ENCODE results near the gene FIP1L1.
"Not testable (repeated sequence)": the region's sequence is repeated elsewhere in the genome, so short reads cannot be mapped to it uniquely, and the experiment has no call there.

The FIP1L1 gene, protein sequence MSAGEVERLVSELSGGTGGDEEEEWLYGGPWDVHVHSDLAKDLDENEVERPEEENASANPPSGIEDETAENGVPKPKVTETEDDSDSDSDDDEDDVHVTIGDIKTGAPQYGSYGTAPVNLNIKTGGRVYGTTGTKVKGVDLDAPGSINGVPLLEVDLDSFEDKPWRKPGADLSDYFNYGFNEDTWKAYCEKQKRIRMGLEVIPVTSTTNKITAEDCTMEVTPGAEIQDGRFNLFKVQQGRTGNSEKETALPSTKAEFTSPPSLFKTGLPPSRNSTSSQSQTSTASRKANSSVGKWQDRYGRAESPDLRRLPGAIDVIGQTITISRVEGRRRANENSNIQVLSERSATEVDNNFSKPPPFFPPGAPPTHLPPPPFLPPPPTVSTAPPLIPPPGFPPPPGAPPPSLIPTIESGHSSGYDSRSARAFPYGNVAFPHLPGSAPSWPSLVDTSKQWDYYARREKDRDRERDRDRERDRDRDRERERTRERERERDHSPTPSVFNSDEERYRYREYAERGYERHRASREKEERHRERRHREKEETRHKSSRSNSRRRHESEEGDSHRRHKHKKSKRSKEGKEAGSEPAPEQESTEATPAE

DNA sequence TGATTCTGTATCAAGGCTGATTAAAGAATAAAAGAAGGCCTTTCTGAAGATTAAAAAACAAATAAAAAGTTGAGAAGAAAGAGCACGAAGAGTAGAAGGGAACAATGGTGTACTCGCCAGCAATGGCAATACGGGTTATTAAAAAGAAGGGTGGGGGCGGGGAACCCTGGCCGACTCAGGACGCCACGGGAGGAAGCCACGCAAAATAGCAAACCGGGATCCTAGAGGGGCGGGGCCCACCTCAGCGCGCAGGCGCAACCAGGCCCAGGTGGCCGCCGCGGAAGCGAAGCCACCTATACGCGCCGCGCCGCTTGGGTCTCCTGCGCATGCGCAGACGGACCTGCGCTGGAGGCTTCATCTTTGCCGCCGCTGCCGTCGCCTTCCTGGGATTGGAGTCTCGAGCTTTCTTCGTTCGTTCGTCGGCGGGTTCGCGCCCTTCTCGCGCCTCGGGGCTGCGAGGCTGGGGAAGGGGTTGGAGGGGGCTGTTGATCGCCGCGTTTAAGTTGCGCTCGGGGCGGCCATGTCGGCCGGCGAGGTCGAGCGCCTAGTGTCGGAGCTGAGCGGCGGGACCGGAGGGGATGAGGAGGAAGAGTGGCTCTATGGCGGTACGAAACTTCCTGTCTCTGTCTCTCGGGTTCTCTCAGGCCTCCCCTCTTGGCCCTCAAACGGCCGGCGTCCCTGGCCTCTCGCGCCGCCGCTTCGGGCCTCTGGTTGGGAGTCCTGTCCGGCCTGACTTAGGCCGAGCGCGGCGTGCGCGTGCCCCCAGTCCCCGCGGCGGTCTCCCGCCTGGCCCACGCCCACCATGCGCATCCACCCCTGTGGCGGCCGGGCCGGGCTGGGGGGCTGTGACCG lies at the start of gene FIP1L1:
Gene FIP1L1, plus strand, starts transcription at position 323 of the 852 bp plus-strand sequence. Its CDS starts 198 bp downstream, at position 521.
- DNase-seq: peak; percentile 94

DNA sequence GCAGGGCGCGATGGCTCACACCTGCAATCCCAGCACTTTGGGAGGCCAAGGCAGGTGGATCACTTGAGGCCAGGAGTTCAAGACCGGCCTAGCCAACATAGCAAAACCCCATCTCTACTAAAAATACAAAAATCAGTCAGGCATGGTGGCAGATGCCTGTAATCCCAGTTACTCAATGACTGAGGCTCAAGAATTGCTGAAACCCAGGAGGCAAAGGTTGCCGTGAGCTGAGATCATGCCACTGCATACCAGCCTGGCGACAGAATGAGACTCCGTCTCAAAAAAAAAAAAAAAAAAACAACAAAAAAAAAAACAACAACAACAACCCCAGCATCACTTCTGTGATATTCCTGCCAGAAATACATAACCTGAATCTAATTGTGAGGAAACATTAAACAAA lies 42.5 kb upstream of the FIP1L1 start:
- DNase-seq: not testable (repeated sequence)

DNA sequence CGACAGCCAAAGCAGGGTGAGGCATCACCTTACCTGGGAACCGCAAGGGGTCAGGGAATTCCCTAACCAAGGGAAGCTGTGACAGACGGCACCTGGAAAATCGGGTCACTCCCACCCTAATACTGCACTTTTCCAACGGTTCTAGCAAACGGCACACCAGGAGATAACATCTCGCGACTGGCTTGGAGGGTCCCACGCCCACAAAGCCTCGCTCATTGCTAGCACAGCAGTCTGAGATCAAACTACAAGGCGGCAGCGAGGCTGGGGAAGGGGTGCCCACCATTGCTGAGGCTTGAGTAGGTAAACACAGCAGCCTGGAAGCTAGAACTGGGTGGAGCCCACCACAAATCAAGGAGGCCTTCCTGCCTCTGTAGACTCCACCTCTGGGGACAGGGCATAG lies 37.3 kb upstream of the FIP1L1 start:
- DNase-seq: not testable (repeated sequence)

DNA sequence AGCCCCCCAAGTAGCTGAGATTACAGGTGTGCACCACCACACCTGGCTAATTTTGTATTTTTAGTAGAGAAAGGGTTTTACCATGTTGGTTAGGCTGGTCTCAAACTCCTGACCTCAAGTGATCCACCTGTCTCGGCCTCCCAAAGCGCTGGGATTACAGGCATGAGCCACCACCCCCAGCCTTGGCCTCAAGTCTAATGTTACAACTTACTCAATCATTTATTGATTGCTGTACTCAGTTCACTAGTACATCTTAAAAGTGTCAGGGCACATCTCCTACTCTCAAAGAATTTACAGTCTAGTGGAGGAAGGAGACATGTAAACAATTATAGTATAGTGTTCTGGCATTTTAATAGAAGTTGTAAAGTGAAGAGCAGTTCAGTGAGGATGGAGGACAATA lies 31.0 kb upstream of the FIP1L1 start:
- not testable (repeated sequence) for DNase-seq

DNA sequence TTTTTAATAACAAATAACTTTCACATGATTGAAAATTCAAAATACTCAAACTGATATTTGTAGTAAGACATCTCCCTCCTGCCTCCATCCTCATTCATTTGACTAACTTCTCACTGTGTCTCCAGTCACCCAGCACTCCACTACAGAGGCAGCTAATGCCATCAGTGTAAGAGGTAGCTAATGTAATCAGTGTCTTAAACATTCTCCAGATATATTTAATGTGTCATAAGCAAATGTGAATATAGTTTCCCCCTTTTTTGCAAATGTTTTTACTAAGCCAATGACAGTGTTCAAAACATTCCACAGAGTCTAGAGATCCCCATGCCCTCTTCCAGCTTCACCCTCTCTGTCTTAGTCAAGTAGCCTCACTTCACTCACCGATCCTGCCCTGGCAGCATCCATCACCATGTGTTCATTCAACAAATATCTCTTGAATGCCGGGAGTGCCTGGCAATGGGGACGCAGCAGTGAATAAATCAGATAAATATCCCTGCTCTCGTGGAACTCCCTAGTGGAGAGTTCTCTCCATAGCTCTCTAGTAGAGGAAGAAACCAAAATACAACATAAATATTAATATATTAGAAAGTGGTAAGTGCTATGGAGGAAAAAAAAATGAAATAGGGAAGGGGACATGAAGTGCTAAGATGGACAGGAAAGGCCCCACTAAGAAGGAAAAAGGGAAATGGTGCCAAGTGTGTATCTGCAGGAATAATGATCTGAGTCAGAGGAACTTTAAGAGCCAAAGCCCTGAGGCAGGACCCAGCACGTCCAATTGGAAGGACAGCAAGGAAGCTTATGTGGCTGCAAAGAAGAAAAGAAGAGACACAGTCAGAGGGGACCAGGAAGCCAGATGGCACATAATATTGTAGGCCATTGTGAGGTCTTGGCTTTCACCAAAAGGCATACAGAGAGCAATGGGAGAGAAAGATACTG lies 30.3 kb upstream of the FIP1L1 start:
- DNase-seq: no peak

DNA sequence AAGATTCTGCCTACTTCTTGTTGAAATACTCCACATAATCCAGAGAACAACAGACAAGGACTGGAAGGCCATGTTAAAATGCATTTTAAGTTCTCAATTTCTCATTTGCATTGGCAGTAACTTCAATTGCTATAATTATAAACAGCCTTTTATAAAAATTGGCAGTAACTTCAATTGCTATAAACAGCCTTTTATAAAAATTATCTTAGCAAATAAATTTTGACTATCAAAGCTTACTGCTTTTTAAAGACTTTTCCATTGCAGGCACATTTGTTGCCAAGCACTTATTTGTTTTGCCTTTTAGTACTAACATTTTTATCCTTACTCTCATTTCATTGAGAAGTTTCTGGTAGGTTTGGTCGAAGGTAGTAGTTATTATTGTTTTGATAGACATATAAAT lies 29.4 kb upstream of the FIP1L1 start:
- DNase-seq: no peak

DNA sequence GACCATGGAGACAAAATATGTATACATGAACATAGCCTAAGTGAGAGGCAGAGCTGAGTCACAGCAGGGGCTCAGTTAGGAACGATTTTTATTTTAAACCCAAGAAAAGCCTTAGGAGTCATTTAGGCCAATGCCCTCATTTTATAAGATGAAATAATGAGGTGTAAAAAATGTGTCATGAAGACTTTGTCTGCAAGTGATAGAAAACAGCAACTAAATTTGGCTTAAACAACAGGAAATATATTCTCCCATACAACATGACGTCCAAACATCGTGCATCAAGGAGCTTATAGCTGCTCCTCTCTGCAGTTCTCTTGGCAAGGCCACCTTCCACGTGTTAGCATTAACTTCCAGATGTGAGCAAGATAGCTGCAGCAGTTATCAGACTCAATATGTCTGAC lies 28.4 kb upstream of the FIP1L1 start:
- DNase-seq: no peak

DNA sequence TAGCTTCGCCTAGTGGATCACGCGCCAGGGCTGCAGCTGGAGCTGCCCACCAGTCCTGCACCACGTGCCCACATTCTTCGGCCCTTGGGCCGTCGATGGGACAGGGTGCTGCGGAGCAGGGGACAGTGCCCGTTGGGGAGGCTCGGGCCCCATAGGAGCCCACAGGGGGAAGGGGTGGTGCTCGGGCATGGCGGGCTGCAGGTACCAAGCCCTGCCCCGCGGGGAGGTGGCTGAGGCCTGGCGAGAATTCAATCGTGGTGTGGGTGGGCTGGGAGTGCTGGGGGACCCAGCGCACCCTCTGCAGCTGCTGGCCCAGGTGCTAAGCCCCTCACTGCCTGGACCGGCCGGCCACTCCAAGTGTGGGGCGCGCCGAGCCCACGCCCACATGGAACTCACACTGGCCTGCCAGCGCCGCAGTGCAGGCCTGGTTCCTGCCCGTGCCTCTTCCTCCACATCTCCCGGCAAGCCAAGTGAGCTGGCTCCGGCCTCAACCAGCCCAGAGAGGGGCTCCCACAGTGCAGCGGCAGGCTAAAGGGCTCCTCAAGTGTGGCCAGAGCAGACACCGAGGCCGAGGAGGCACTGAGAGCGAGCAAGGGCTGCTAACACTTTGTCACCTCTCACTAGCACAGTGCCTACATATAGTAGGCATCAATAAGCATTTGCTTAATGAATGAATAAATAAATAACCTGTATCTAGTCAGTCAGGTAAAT lies 23.3 kb upstream of the FIP1L1 start:
- DNase-seq: no peak

DNA sequence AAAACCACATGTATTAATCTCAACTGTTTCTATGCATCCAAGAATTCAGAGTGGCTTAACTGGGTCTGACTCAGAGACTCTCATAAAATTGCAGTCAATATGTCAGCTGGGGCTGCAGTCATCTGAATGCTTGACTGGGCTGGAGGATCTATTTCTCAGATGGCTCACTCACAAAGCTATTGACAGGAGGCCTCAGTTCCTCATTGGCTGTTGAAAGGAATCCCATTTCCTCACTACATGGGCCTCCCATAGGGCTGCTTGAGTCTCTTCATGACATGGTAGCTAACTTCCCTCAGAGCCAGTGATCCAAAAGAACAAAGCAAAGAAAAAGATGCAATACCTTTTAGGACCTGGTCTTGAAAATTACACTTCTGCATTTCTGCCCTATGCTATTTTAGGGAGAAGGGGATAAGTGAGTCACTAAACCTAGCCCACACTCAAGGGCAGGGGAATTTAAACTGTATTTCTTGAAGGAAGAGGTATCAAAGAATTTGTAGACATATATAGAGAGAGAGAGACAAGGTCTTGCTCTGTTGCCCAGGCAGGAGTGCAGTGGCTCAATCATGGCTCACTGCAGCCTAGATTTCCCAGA lies 21.4 kb upstream of the FIP1L1 start:
- no peak for DNase-seq

DNA sequence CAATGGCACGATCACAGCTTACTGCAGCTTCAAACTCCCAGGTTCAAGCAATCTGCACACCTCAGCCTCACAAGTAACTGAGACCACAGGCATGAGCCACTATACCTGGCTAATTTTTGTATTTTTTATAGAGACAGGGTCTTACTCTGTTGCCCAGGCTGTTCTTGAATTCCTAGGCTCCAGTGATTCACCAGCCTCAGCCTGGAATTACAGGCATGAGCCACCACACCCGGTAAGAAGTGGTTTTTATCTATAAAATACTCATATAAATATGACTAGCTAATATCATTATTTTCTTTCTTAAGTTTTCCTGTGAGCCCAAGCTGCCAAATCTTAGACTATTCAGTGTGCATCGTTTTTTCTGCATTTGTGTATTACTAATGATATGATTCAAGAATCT lies 16.0 kb upstream of the FIP1L1 start:
- DNase-seq: no peak

DNA sequence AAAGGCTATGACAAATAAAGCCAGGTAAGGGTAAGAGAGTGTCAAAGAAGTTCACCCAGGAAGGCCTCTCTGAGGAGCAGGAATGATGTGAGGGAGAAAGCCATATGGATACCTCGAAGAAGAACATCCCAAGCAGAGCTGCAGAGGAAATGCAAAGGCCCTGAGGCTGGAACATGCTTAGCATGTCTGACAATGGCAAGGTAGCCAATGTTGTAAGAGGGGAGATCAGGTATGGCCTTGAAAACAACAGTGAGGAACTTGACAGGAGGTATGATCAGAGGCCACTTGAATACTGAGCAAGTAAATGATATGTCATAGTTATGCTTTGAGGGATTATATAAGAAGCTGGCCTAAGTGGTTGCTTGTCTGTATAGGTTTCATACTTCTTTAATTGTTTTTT lies 15.3 kb upstream of the FIP1L1 start:
- no peak for DNase-seq

DNA sequence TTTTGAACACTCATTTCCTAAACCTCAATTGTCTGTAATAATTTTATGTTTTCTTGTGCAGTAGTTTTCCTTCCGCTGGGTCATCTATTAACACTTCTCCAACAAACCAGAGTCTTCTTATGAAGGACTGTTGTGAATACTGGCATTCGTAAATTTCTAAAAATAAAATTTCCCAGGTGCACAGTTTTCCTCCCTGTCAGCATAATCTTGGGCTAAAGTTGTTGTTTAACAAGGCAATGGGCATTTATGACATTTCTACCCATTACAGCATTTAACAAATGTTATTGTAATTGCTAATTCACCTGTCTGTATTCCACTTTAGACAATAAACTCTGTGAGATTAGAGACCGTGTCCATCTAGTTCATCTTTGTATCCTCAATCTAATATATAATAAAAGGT lies 12.8 kb upstream of the FIP1L1 start:
- DNase-seq: no peak

DNA sequence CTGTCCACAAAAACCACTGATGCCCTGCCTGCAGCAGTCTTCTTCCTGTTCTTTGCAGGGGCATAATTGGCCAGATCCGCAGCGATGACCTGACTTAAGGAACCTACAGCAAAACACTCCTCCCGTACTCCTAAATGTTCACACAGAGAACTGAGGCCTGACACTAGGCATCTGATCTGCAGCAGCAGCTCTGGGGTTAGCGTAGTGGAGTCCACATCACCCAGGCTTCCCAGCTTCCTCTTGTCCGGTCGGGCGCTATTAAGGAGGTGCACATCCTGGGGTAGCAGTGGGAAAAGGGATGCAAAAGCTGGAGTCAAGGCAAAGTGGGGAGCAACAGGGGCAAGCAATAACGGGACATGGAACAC lies 12.3 kb upstream of the FIP1L1 start:
- DNase-seq: peak; percentile 49

DNA sequence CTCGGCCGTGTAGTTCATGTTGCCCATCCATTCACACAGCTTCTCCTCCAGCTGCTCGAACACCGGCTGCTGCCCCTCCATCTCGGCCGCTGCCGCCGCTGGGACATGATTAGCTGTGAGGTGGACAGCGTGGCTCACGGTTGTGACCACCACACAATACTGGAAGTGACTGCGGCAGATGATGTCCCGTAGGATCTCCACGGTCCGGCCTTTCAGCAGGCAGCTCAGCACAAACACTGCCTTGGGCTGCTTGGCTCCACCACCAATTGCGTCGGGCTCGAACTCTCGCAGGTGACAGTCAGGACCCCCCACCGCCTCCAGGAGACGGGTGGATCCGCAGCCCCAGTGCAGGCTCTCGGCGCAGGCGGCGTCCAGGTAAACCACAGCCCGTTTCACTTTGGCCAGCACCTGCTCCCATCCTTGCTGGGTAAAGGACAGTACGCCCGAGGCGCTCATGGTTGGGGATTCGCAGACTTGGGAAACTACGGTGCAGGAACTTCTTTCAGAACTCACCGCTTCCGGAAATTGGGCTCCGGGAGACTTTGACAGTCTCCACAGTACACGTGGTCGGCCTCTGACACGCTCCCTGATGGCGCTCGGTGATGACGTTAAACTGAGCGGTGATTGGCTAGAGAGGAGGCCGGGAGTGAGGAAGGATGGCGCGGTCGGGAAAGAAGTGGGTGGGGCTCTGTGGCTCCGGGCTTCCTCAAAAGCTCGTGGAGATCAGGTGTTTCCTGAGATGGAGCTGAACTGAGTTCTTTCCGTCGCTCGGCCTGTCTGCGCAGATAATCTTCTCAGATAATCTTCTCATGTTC lies 11.7 kb upstream of the FIP1L1 start, which contains the start of gene SCFD2:
Gene SCFD2, minus strand, starts transcription at position 576 of the 815 bp plus-strand sequence.
- peak; percentile 97 for DNase-seq

DNA sequence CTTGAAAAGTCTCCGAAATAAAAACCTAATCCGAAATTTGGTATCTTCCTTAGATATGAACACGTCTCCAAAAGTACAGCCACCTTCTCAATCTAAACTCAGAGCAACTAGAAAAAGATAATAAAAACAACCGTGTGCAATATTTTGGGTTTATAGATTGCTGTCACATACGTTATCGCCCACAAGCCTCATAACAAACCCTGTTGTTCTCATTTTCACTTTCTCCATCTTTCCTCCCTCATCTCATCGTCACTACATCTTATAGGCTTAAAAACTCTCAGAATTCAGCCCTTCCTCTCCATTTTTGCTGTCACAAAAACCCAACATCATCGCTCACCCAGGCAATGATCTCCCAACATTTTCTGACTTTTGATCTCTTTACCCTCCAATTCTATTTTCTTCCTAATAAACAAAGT lies 11.1 kb upstream of the FIP1L1 start:
- no peak for DNase-seq

DNA sequence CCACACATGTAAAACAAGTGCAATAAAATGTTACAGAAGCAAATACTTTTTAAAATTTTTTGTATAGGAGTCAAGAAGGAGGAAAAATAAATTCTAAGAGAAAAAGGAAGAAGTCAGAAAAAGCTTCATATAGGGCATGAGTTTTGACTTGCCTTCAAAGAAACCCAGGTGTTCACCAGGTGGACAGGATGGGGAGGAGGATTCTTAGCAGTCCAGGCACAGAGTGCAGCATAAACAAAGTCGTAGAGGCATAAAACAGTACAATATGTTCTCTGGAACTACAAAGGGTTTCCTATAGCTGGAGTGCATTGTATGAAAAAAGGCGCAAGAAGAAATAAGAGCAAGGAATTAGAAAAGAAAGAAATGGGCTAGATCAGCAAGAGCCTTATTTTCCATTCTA lies 9.7 kb upstream of the FIP1L1 start:
- no peak for DNase-seq

DNA sequence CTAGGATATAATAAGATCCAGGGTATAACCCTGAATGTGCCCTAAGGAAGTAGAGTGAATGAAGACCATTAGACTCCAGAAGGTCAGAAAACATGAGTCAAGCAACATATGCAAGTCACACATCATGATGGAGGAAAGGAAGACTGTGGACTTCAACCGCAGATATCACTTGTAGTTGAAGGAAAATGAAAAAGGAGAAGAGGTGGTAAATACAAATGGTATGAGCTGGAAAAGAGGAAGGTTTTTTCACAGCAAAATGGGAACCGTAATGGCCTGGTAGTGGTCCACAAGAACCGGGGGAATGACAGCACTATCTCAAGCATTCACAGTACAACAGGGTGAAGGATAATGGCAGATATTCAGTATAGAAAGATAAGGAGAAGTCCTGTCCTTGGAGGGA lies 6.4 kb upstream of the FIP1L1 start:
- DNase-seq: no peak

DNA sequence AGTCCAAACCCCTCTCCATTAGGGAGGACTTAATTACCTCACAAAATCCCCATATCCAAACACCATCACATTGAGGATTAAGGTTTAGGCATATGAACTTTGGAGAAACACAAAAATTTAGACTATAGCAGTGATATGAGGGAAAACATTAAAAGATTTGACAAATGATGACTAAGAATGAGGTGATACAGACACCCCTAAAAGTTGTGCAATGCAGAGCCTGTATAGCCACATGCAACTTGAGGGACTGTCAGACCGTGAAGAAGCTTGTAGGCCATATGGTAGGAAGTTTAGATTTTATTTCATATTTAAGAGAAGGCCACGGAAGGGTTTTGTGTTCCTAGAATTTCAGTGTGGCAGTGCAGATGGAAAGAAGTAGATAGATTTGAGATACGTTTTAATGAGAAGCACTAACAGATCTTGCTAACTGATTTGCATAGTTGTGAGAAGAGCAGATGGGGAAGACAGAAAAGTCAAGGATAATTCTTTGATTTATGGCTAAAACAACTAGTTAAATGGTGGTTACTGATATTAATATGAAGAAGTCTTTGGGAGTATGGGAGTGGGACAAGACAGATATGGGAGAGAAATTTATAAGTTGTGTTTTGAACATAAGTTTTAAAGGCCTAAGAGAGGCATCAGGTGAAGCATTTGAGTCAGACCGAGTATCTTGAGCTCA lies 5.5 kb upstream of the FIP1L1 start:
- no peak for DNase-seq

DNA sequence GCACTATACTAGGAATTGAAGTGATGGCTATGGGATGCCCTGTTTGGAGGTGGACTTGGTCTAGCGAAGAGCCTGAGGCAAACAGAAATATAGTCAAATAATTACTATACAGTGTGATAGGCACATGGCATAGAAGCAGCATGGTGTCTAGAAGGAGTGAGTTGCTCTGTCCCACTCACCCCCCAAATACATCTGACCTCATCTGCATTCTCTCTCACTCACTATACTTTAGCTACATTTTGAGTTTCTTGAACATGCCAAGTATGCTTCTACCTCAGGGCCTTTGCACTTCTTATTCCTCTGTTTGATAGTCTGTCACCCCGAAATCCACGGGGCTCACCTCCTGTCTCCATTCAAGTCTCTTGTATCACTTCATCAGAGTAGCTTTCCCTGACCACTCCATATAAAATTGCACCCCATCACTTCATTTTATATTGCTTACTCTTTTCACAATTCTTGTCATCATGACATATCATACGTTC lies 2.6 kb upstream of the FIP1L1 start:
- DNase-seq: no peak

DNA sequence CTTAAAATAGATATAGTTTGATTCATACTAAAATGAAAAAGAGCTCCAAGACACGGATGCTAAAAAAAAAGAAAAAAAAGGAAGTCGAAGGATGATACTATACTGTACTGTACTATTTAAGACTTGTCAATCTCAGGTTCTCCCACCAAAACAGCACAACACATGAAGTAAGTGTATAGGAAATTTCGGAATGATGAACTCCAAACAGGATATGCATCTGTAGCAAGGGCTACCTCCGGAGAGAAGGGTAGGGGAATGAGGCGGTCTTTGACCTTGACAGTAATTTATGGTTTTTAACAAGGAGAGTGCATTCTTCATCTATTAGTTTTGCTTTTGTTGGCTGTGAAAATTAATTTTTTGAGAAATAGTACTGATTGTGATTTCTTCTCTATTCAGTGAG lies 541 bp upstream of the FIP1L1 start:
- no peak for DNase-seq
